Astrocyte (in vitro differentiated cells and primary cell): ENCODE results near the gene RUFY2.

Source experiments
- CTCF ChIP-seq: IDR thresholded peaks from 2 replicates; pipeline ENCODE4 v1.5.1; 2011; ENCODE audit warnings: low read depth, mild to moderate bottlenecking, inconsistent platforms, low read length, moderate library complexity; ENCODE audit not compliant: insufficient read depth
- EZH2 ChIP-seq: IDR thresholded peaks from 2 replicates; pipeline ENCODE4 v1.6.1; 2012; ENCODE audit warnings: mild to moderate bottlenecking, low read length, inconsistent platforms; ENCODE audit not compliant: insufficient read depth

- no peak for TF ChIP-seq CTCF
- no peak for TF ChIP-seq EZH2
Measured at GRCh38 chr10:68310531-68310930, 96.5 kb downstream of the RUFY2 start.
